Measurements from ENCODE around the gene LIPH.
"Not testable (repeated sequence)": the region's sequence is repeated elsewhere in the genome, so short reads cannot be mapped to it uniquely, and the experiment has no call there.

The LIPH gene

DNA sequence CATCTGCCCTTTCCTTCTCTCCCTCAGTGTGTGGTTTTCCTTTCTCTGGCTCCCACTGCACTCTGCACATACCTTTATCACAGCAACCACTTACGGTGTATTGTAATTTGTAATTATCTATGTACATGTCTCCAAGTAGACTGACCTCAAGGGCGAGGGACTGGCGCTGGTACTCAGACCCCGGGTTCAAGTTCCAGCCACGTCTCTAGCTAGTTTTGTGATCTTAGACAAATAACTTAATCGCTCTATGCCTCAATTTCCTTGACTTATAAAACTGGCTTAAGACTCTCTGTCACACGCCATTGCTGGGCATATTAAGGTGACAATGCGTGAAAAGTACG, 33.1 kb upstream of the LIPH start:
- Histone ChIP-seq H3K4me3 (ENCODE audit: low read length) (peak overlapping the region; percentile 13), H2BK5ac (ENCODE audit: low read length) (no peak overlapping the region), H3K27ac (ENCODE audit: low read depth, low read length) (no peak overlapping the region), H2BK120ac (ENCODE audit: low read depth, low read length) (no peak overlapping the region), H2BK15ac (replicated peaks; ENCODE audit: low read depth) (no peak overlapping the region), H4K5ac (ENCODE audit: low read length) (peak overlapping the region; percentile 35), H3K36me3 (ENCODE audit: control insufficient read depth, insufficient read depth, low read length) (no peaks in the 10 kb centered on the region), H3K27me3 (ENCODE audit: insufficient read depth, low read length, poor library complexity) (no peaks in the 10 kb centered on the region), H4K8ac (ENCODE audit: low read depth, low read length) (no peak overlapping the region), H3K9ac (ENCODE audit: low read length) (peak overlapping the region; percentile 50), H3K56ac (ENCODE audit: low read length) (peak overlapping the region; percentile 66), H3K4me2 (ENCODE audit: low read length) (peak overlapping the region; percentile 44), H2AK5ac (ENCODE audit: low read length) (no peak overlapping the region), H3K79me1 (ENCODE audit: low read length) (peaks cover 4% of the 10 kb centered on the region), H3K18ac (ENCODE audit: low read length) (no peak overlapping the region), H3K4me1 (ENCODE audit: control insufficient read depth, low read depth, low read length) (peaks cover 4% of the 10 kb centered on the region), H3K4ac (ENCODE audit: low read depth, low read length) (peak overlapping the region; percentile 2), H3K79me2 (ENCODE audit: control insufficient read depth, insufficient read depth, low read length) (peaks cover 8% of the 10 kb centered on the region), H3K23ac (ENCODE audit: low read length) (no peak overlapping the region)
- no peak for DNase-seq
- no CpG with 5 or more reads among the region's 9 CpGs for WGBS (ENCODE audit: extremely low coverage, insufficient coverage, low lambda C conversion rate)

DNA sequence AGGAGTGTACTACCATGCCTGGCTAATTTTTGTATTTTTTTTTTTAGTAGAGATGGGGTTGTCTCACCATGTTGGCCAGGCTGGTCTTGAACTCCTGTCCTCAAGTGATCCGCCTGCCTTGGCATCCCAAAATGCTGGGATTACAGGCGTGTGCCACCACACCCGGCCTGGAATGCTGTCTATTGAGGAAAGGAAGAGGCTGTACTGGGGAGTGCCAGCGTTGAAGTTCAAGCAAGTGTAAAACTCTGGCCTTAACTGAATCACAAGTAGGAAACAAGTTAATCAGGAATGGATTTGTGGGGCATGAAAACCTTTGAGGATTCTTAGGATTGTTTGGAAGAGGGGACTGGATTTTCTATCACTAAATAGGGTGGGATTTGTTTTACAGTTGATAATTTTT, 32.3 kb upstream of the LIPH start:
- no peaks in the 10 kb centered on the region for H3K27me3 ChIP-seq (ENCODE audit: insufficient read depth, low read length, poor library complexity)
- no peak overlapping the region for H3K9ac ChIP-seq (ENCODE audit: low read length)
- H3K56ac ChIP-seq (ENCODE audit: low read length) = no peak overlapping the region
- H2BK15ac ChIP-seq (replicated peaks; ENCODE audit: low read depth) = no peak overlapping the region
- WGBS (ENCODE audit: extremely low coverage, insufficient coverage, low lambda C conversion rate) = no CpG with 5 or more reads among the region's 4 CpGs
- H2AK5ac ChIP-seq (ENCODE audit: low read length) = no peak overlapping the region
- DNase-seq = no peak
- H3K4me3 ChIP-seq (ENCODE audit: low read length) = no peak overlapping the region
- peaks cover 4% of the 10 kb centered on the region for H3K79me1 ChIP-seq (ENCODE audit: low read length)
- no peak overlapping the region for H3K4ac ChIP-seq (ENCODE audit: low read depth, low read length)
- H4K5ac ChIP-seq (ENCODE audit: low read length) = no peak overlapping the region
- H2BK120ac ChIP-seq (ENCODE audit: low read depth, low read length) = no peak overlapping the region
- peaks cover 8% of the 10 kb centered on the region for H3K79me2 ChIP-seq (ENCODE audit: control insufficient read depth, insufficient read depth, low read length)
- H3K27ac ChIP-seq (ENCODE audit: low read depth, low read length) = no peak overlapping the region
- H3K36me3 ChIP-seq (ENCODE audit: control insufficient read depth, insufficient read depth, low read length) = no peaks in the 10 kb centered on the region
- H4K8ac ChIP-seq (ENCODE audit: low read depth, low read length) = no peak overlapping the region
- no peak overlapping the region for H2BK5ac ChIP-seq (ENCODE audit: low read length)
- H3K18ac ChIP-seq (ENCODE audit: low read length) = no peak overlapping the region
- peaks cover 4% of the 10 kb centered on the region for H3K4me1 ChIP-seq (ENCODE audit: control insufficient read depth, low read depth, low read length)
- no peak overlapping the region for H3K23ac ChIP-seq (ENCODE audit: low read length)
- no peak overlapping the region for H3K4me2 ChIP-seq (ENCODE audit: low read length)

DNA sequence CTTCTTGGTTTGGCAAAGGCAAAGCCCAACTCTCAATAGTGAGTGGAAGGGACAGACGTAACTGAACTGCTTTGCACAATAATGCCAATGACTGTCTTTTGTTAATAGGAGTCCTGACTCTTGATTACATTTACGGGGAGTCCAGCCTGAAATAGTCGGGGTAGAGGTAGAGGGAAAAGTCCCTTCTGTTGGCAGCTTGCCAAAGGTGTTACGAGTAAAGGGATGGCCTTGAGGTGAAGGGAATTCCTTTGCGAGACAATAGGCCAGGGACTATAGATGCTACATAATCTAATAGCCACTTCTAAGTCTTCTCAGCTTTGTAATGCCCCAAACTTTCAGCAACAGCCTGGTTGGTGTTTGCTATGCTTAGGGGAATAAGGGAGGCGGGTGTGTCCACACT, 31.5 kb upstream of the LIPH start:
- H3K4ac ChIP-seq (ENCODE audit: low read depth, low read length) = no peak overlapping the region
- no peak overlapping the region for H3K23ac ChIP-seq (ENCODE audit: low read length)
- no peak overlapping the region for H3K4me2 ChIP-seq (ENCODE audit: low read length)
- H2AK5ac ChIP-seq (ENCODE audit: low read length) = no peak overlapping the region
- H3K36me3 ChIP-seq (ENCODE audit: control insufficient read depth, insufficient read depth, low read length) = no peaks in the 10 kb centered on the region
- H4K5ac ChIP-seq (ENCODE audit: low read length) = no peak overlapping the region
- H3K79me1 ChIP-seq (ENCODE audit: low read length) = peaks cover 4% of the 10 kb centered on the region
- no peak overlapping the region for H3K18ac ChIP-seq (ENCODE audit: low read length)
- no peak overlapping the region for H2BK5ac ChIP-seq (ENCODE audit: low read length)
- H2BK15ac ChIP-seq (replicated peaks; ENCODE audit: low read depth) = no peak overlapping the region
- H4K8ac ChIP-seq (ENCODE audit: low read depth, low read length) = no peak overlapping the region
- no CpG with 5 or more reads among the region's 6 CpGs for WGBS (ENCODE audit: extremely low coverage, insufficient coverage, low lambda C conversion rate)
- no peak overlapping the region for H3K4me3 ChIP-seq (ENCODE audit: low read length)
- DNase-seq = no peak
- H3K4me1 ChIP-seq (ENCODE audit: control insufficient read depth, low read depth, low read length) = peaks cover 4% of the 10 kb centered on the region
- no peaks in the 10 kb centered on the region for H3K27me3 ChIP-seq (ENCODE audit: insufficient read depth, low read length, poor library complexity)
- peaks cover 8% of the 10 kb centered on the region for H3K79me2 ChIP-seq (ENCODE audit: control insufficient read depth, insufficient read depth, low read length)
- H3K9ac ChIP-seq (ENCODE audit: low read length) = no peak overlapping the region
- no peak overlapping the region for H2BK120ac ChIP-seq (ENCODE audit: low read depth, low read length)
- H3K56ac ChIP-seq (ENCODE audit: low read length) = no peak overlapping the region
- H3K27ac ChIP-seq (ENCODE audit: low read depth, low read length) = no peak overlapping the region

DNA sequence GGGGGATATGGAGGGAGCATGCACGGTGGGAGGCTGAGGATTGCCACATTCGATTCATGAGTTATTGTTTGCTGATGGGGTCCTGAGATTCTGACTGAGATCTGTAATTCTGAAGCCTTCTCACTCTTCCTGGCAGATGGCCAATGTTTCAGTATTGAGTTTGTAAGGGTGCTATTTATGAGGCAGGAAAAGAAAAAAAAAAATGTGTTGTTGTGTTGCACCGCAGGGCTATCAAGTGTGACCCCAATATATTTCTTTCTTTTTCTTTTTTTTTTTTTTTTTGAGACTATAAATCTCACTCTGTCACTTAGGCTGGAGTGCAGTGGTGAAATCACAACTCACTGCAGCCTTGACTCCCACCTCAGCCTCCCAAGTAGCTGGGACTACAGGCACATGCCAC, 30.5 kb upstream of the LIPH start:
- Histone ChIP-seq H3K27me3 (ENCODE audit: insufficient read depth, low read length, poor library complexity) (no peaks in the 10 kb centered on the region), H3K27ac (ENCODE audit: low read depth, low read length) (peak overlapping the region; percentile 60), H3K18ac (ENCODE audit: low read length) (no peak overlapping the region), H4K8ac (ENCODE audit: low read depth, low read length) (no peak overlapping the region), H4K5ac (ENCODE audit: low read length) (peak overlapping the region; percentile 81), H3K36me3 (ENCODE audit: control insufficient read depth, insufficient read depth, low read length) (no peaks in the 10 kb centered on the region), H3K4me1 (ENCODE audit: control insufficient read depth, low read depth, low read length) (peaks cover 4% of the 10 kb centered on the region), H2BK120ac (ENCODE audit: low read depth, low read length) (no peak overlapping the region), H3K79me1 (ENCODE audit: low read length) (peaks cover 2% of the 10 kb centered on the region), H3K4me2 (ENCODE audit: low read length) (peak overlapping the region; percentile 34), H3K9ac (ENCODE audit: low read length) (no peak overlapping the region), H2BK5ac (ENCODE audit: low read length) (no peak overlapping the region), H2AK5ac (ENCODE audit: low read length) (no peak overlapping the region), H3K4me3 (ENCODE audit: low read length) (no peak overlapping the region), H2BK15ac (replicated peaks; ENCODE audit: low read depth) (no peak overlapping the region), H3K4ac (ENCODE audit: low read depth, low read length) (no peak overlapping the region), H3K79me2 (ENCODE audit: control insufficient read depth, insufficient read depth, low read length) (peaks cover 3% of the 10 kb centered on the region), H3K56ac (ENCODE audit: low read length) (peak overlapping the region; percentile 82), H3K23ac (ENCODE audit: low read length) (peak overlapping the region; percentile 66)
- WGBS (ENCODE audit: extremely low coverage, insufficient coverage, low lambda C conversion rate) = no CpG with 5 or more reads among the region's 3 CpGs
- no peak for DNase-seq

DNA sequence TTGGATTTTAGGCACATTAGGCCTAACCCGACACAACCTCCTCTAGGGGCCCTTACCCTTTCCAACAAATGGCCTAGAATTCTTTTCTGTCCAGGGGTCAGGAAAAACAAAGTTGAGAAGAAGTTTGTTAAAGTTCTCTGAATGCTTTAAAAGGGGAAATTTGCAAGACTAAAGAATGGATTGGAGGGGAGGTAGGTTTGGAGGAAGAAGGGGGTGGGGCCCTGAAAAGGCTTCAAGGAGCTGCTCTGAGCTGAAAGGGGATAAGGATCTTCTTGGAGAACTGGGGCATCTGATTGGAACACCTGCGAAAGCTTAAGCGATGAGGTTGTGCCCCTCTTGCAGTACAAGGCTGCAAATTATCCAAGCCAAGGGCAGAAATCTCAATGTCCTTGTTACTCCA, 29.8 kb upstream of the LIPH start:
- Histone ChIP-seq H4K8ac (ENCODE audit: low read depth, low read length) (no peak overlapping the region), H3K4me3 (ENCODE audit: low read length) (no peak overlapping the region), H3K27ac (ENCODE audit: low read depth, low read length) (peak overlapping the region; percentile 60), H3K27me3 (ENCODE audit: insufficient read depth, low read length, poor library complexity) (no peaks in the 10 kb centered on the region), H3K4me2 (ENCODE audit: low read length) (peak overlapping the region; percentile 34), H4K5ac (ENCODE audit: low read length) (no peak overlapping the region), H3K56ac (ENCODE audit: low read length) (peak overlapping the region; percentile 82), H3K36me3 (ENCODE audit: control insufficient read depth, insufficient read depth, low read length) (no peaks in the 10 kb centered on the region), H2BK15ac (replicated peaks; ENCODE audit: low read depth) (no peak overlapping the region), H3K18ac (ENCODE audit: low read length) (peak overlapping the region; percentile 1), H3K79me1 (ENCODE audit: low read length) (peaks cover 2% of the 10 kb centered on the region), H3K4me1 (ENCODE audit: control insufficient read depth, low read depth, low read length) (peaks cover 4% of the 10 kb centered on the region), H2BK5ac (ENCODE audit: low read length) (no peak overlapping the region), H2AK5ac (ENCODE audit: low read length) (no peak overlapping the region), H2BK120ac (ENCODE audit: low read depth, low read length) (no peak overlapping the region), H3K23ac (ENCODE audit: low read length) (no peak overlapping the region), H3K9ac (ENCODE audit: low read length) (peak overlapping the region; percentile 38), H3K79me2 (ENCODE audit: control insufficient read depth, insufficient read depth, low read length) (peaks cover 3% of the 10 kb centered on the region), H3K4ac (ENCODE audit: low read depth, low read length) (no peak overlapping the region)
- no CpG with 5 or more reads among the region's 3 CpGs for WGBS (ENCODE audit: extremely low coverage, insufficient coverage, low lambda C conversion rate)
- peak; percentile 75 for DNase-seq

DNA sequence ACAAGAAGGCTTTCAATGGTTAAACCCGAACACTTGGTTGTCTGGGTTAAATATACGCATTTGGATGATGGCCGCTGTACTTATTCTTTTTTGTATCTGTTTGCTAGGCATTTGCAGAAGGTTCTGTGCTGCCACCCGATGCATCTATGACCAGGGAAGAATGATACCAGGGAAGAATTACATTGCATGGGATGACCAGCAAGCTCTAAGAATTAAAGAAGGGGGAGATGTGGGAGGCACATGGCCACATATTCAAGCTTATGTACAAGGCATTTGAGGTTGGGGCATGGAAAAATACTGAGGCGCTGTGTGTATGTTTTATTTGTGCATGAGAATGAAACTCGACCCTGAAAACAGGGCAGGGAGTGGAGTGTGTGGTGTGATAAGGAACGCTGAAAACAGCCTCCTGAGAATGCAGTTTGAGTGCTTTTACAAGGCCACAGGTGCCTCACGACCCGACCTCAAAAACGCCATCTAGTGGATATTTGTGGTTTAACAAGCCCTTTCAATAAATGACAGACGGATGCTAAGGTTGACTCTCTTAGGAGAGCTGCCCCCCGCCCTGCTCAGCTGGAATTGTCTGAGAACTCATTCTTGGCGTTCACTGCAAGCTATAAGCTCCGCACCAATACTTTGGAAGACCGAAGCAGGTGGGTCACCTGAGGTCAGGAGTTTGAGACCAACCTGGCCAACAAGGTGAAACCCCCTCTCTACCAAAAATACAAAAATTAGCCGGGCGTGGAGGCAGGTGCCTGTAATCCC, 22.9 kb upstream of the LIPH start:
- not testable (repeated sequence) for H3K27me3 ChIP-seq (ENCODE audit: insufficient read depth, low read length, poor library complexity); H3K4ac ChIP-seq (ENCODE audit: low read depth, low read length); H2AK5ac ChIP-seq (ENCODE audit: low read length); H4K8ac ChIP-seq (ENCODE audit: low read depth, low read length); H3K18ac ChIP-seq (ENCODE audit: low read length); H3K4me3 ChIP-seq (ENCODE audit: low read length); H3K23ac ChIP-seq (ENCODE audit: low read length); H3K27ac ChIP-seq (ENCODE audit: low read depth, low read length); H2BK15ac ChIP-seq (replicated peaks; ENCODE audit: low read depth); H2BK5ac ChIP-seq (ENCODE audit: low read length); H3K36me3 ChIP-seq (ENCODE audit: control insufficient read depth, insufficient read depth, low read length); H2BK120ac ChIP-seq (ENCODE audit: low read depth, low read length); H4K5ac ChIP-seq (ENCODE audit: low read length); H3K9ac ChIP-seq (ENCODE audit: low read length); H3K79me2 ChIP-seq (ENCODE audit: control insufficient read depth, insufficient read depth, low read length); H3K79me1 ChIP-seq (ENCODE audit: low read length); H3K4me1 ChIP-seq (ENCODE audit: control insufficient read depth, low read depth, low read length); H3K56ac ChIP-seq (ENCODE audit: low read length); H3K4me2 ChIP-seq (ENCODE audit: low read length)
- DNase-seq = peak; percentile 86
- WGBS (ENCODE audit: extremely low coverage, insufficient coverage, low lambda C conversion rate) = no CpG with 5 or more reads among the region's 17 CpGs

Data from mesendoderm (in vitro differentiated cells).